SJSA1 (cell line): Measurements from ENCODE around the gene LOXL4. TPM values are rescaled to one million over a fixed set of nuclear protein-coding genes. Genes with fewer than 3 reads are reported as not detected.

Source experiments
- DNase-seq, 2 experiments: peaks; one replicate each; pipeline ENCODE4 v3.0.0-alpha.2; 2015 to 2020; ENCODE audit warnings: low spot score in 2 of 2, low read depth in 1 of 2
- H3K27ac ChIP-seq: fragments of 250-450 bp; sonication (Bioruptor Pico); 2 replicates; pipeline ENCODE4 v1.5.1; 2020; ENCODE audit warnings: mild to moderate bottlenecking, moderate library complexity
- H3K27me3 ChIP-seq: fragments of 250-450 bp; sonication (Bioruptor Pico); replicated peaks from 2 replicates; pipeline ENCODE4 v1.5.1; 2020; ENCODE audit warnings: mild to moderate bottlenecking, moderate library complexity
- H3K36me3 ChIP-seq: fragments of 250-450 bp; sonication (Bioruptor Pico); 2 replicates; pipeline ENCODE4 v1.5.1; 2020; ENCODE audit warnings: mild to moderate bottlenecking
- H3K4me1 ChIP-seq: fragments of 250-450 bp; sonication (Bioruptor Pico); replicated peaks from 2 replicates; pipeline ENCODE4 v1.6.1; 2021; ENCODE audit warnings: mild to moderate bottlenecking
- H3K4me3 ChIP-seq: fragments of 250-450 bp; sonication (Bioruptor Pico); 2 replicates; pipeline ENCODE4 v1.5.1; 2020; ENCODE audit warnings: mild to moderate bottlenecking
- H3K9me3 ChIP-seq: fragments of 250-450 bp; sonication (Bioruptor Pico); replicated peaks from 2 replicates; pipeline ENCODE4 v1.5.1; 2020; ENCODE audit warnings: mild to moderate bottlenecking
- total RNA-seq: library from RNA; depleted of rRNA; stranded (reverse); fragments of >200 nt; shearing (Covaris generic); gene quantifications from 2 replicates; pipeline ENCODE4 v1.2.3, GENCODE V29; 2014

The LOXL4 gene
- total RNA-seq, 1 experiment from 2014 or later = 0.55 TPM

DNA sequence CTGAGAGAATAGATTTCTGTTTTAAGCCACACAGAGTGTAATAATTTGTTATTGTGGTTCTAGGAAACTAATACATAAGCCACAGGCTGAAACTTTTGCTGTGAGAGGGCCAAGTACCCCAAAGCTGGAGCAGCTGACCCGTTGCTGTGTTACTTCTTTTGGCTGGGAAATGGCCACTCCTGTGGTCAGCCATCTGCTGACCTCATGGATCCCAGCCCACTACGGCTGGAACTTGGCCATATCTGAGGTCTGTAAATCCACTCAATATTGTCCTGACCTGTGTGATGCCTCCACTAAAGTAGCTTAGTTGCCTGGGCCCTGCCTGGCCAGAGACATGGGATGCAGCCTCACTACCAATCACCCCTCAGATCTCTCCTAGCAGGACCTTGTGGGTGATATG is 17.4 kb upstream of the LOXL4 start:
- Histone ChIP-seq H3K36me3 (no peaks in the 10 kb centered on the region), H3K9me3 (no peaks in the 10 kb centered on the region; the same call in 1 of the 2 replicates), H3K4me1 (no peaks in the 10 kb centered on the region), H3K27ac (no peak overlapping the region), H3K4me3 (no peak overlapping the region), H3K27me3 (no peaks in the 10 kb centered on the region)
- DNase-seq = no peak

DNA sequence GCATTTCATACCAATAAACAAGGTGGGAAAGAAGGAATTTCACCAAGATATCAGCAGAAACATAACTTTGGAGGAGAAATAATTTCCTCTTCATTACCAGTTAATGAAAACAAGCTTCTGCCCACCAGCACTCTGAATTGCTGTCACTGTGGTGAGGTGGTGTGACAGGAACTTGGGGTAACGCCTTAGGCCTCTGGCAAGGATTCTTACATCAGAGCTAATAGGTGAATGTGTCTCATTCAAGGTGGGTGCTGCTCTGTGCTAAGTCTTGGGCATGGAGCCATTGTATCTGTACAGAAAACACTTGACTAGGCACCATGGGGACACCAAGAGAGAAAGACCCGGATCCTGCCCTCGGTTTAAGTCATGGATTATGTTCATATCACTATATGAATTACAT is 8.3 kb upstream of the LOXL4 start:
- Histone ChIP-seq H3K9me3 (no peaks in the 10 kb centered on the region), H3K4me1 (no peaks in the 10 kb centered on the region), H3K27ac (no peak overlapping the region), H3K4me3 (no peak overlapping the region), H3K36me3 (no peaks in the 10 kb centered on the region), H3K27me3 (0 out of 2 replicates have a peak, but pooled peaks cover 4% of the 10 kb centered on the region)
- DNase-seq = no peak

DNA sequence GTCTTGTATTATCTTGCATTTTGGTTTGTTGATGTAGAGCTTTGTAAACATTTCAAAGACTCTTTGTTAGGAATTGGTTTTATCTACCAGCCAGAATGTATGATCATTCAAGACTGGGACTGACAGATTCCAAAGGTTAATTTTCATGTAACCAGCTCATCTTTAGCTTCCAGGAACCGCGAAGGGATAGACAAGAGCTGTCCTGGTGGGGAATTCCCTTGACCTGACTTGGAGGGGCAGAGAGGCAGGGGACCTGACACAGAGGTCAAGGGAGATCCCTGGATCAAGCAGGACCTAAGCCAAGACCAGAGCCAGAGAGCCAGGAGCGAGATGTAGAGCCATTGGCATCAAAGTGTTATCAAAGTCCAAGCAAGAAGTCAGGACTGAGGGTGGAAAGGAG is 6.6 kb upstream of the LOXL4 start:
- H3K4me3 ChIP-seq = no peak overlapping the region
- H3K27me3 ChIP-seq = no peaks in the 10 kb centered on the region
- H3K9me3 ChIP-seq = no peaks in the 10 kb centered on the region
- peaks cover 8% of the 10 kb centered on the region for H3K4me1 ChIP-seq
- no peak for DNase-seq
- H3K36me3 ChIP-seq = no peaks in the 10 kb centered on the region
- H3K27ac ChIP-seq = no peak overlapping the region

DNA sequence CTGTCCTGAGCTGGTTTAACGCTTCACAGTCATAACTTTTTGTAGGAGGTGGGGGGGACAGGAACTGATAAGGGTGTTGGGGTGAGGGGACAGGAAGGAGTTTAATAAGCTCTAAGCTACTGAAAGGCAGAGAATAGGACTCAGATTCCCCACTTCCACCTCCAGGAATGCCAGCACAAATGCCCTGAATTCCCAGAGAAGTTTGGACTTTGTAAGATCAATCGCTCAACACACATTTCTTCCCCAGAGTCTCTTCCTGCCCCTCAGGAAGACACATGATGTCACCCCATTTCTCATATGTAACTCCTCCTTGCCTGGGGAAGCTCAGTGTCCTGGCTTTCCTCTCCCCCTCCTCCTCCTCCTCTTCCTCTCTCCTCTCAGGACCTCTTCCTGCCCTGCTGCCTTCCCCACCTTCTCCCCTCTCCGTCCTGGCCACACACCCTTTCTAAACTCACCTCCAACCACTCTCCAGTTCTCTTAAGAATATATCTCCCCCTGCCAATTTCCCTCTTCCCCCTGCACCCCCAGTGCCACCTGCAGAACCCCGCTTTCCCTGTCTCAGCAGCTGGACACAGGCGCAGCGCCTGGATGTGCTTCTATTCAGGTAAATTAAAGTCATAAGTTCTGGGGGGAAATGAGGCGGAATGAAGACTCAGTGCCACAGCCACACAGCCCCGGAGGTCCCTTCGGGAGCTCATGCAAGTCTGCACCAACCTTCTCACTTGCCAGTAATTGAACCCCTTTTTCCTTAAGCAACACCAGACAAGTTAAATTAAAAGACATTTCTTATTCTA is 5.3 kb upstream of the LOXL4 start:
- no peak for DNase-seq

DNA sequence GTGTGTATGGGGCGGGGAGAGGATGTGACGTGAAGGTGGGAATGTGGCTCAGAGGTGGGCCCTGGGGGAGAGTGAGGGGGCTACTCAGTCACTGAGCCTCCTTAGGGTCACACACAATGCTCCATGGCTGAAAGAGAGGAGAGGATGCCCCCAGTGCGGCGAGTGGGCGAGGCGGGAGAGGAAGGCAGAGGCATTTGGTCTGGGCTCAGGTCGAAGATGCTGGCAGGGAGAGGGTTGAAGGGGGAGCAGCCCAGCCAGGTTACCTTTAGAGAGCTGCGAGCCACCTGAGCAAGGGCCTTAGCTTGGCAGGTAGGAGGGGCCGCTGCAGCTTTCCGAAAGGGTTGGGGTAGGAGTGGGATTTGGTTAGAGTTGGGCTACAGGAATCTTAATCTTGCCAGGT is 4.7 kb upstream of the LOXL4 start:
- Histone ChIP-seq H3K36me3 (no peaks in the 10 kb centered on the region), H3K4me1 (peaks cover 23% of the 10 kb centered on the region), H3K27me3 (no peaks in the 10 kb centered on the region), H3K4me3 (no peak overlapping the region), H3K9me3 (no peaks in the 10 kb centered on the region), H3K27ac (no peak overlapping the region)
- DNase-seq = no peak

More for the DNA sequence above, 5.3 kb upstream of the LOXL4 start:
- no peaks in the 10 kb centered on the region for H3K36me3 ChIP-seq
- H3K27me3 ChIP-seq = no peaks in the 10 kb centered on the region
- no peak overlapping the region for H3K27ac ChIP-seq
- no peak overlapping the region for H3K4me3 ChIP-seq
- H3K9me3 ChIP-seq = no peaks in the 10 kb centered on the region
- H3K4me1 ChIP-seq = peaks cover 20% of the 10 kb centered on the region

DNA sequence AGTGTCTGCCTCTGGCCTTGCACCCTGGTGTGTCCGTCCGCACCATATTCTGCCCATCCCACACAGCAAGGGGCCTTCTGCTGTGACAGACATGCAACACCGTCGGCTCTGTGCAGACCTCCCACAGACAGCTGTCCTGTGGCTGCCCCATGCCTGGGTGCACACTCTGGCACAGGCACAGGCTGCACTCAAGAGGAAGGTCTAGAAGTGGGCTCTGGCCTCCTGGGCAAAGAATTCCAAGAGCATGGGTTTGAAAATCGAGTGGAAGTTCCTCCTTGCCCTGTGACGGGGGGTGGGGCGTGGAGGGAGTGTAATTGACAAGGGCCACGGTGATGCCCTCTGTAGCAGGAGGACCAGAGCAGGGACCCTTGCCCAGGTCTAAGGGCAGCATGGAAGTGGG is 4.3 kb upstream of the LOXL4 start:
- Histone ChIP-seq H3K4me1 (peaks cover 23% of the 10 kb centered on the region), H3K27ac (no peak overlapping the region), H3K27me3 (no peaks in the 10 kb centered on the region), H3K9me3 (no peaks in the 10 kb centered on the region), H3K36me3 (no peaks in the 10 kb centered on the region), H3K4me3 (no peak overlapping the region)
- DNase-seq = no peak

DNA sequence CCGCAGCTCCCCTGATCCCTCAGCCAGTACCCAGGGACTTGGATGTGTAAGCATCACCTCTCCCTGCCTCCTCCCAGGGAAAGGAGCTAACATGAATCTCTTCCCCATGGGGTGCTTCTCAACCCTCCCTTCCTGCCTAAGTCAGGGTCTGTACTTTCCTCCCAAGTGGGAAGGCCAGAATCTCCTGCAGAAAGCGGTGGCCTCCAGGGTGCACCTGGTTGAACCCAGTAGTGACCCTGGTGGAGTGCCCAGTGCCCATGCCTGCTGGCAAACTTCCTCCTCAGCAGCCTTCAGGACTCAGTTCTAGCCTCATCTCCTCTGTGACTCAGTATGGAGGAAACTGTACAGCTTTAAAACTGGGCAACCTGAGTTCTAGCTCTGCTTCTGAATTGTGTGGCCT is 2.8 kb upstream of the LOXL4 start:
- Histone ChIP-seq H3K27ac (no peak overlapping the region), H3K27me3 (no peaks in the 10 kb centered on the region), H3K9me3 (no peaks in the 10 kb centered on the region), H3K4me1 (peaks cover 23% of the 10 kb centered on the region), H3K36me3 (no peaks in the 10 kb centered on the region), H3K4me3 (no peak overlapping the region)
- no peak for DNase-seq

DNA sequence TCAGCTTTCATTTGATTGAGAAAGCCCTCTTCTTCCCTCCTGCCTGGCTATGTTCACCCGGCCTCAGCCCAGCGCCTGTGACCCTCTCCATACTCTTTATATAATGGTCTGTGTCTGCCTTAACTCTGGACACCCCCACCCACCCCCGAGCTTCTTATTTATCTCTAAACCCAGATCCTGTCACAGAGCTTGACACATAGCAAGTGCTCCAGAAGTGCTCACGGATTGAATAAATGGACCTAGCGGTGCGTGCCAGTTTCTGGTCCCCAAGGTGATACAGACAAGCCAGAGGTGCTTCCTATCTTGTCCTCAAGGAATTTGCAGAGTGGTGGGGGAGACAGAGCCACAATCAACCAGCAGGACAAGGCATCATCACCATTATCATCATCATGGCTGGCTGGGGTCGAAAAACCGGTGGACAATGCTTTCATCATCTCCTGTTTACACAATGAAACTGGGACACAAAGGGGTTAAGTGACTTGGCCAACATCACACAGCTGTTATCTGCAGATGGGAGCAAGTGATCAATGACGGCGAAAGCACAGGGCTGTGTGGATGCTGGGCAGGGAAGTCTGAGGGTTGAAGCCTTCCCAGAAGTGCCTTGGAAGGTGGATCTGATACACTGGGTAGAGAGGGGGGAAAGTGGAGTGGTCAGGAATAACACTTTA is 2.2 kb upstream of the LOXL4 start:
- DNase-seq = no peak
- H3K4me1 ChIP-seq = peaks cover 23% of the 10 kb centered on the region
- H3K36me3 ChIP-seq = no peaks in the 10 kb centered on the region
- H3K4me3 ChIP-seq = no peak overlapping the region
- H3K9me3 ChIP-seq = no peaks in the 10 kb centered on the region
- H3K27ac ChIP-seq = peak overlapping the region; percentile 67
- no peaks in the 10 kb centered on the region for H3K27me3 ChIP-seq

DNA sequence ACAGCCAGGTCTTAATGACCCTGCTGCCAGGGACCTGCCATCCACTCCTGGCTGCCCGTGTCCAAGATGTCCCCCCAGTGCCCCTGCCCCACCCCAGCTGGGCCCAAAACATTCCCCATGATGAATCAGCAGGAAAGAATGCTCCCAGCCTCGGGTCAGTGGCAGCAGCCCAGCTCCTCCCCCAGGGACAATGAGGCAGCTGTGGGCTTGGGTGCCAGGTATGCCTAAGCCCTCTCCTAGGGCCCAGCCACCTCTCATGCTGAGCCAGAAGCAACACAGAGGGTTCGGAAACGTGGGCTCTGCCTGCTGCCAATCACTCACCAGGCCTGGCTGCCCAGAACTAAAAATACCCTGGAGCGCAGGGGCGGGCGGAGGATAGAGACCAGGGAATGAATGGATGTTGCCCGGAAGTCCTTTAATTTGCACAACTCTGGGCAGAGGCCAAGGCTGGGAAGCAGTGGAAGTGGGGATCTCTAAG is 1.5 kb upstream of the LOXL4 start:
- no peak overlapping the region for H3K4me3 ChIP-seq
- H3K27ac ChIP-seq = peak overlapping the region; percentile 67

DNA sequence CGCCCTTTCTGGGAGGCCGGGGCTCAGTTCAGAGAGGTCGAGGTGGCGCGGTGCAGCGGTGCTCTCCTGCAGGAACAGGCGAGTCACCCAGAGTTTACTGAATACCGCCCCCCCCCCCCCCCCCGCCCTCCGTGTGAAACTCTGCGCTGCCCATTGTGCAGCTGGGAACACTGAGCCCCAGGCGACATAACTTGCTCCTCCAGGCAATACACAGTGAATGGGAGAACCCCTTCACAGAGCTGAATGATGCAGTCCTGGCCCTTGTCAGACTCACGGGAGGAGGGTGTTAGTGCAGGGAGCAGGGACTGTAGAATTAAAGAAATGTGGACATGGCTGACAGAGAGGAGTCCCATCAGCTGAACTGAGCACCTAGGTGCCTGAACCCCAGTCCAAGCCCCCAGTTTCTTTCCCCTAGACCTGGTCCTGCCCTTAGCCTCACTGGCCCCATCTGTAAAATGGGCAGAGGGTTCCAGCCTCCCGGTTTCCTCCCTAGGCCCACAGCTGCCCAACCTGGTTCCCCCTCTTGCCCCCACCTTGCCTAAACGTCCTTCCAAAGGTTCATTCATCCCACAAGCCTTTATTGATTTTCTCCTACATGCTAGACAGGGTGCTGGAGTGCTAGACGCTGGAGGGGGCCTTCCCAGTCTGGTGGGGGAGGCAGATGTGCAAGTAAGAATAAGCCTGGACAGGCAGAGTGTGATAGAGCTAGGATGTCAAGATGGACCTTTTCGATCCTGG is 869 bp upstream of the LOXL4 start:
- peak overlapping the region; percentile 25 for H3K4me3 ChIP-seq
- H3K9me3 ChIP-seq = no peaks in the 10 kb centered on the region
- peak overlapping the region; percentile 67 for H3K27ac ChIP-seq
- H3K27me3 ChIP-seq = no peaks in the 10 kb centered on the region
- DNase-seq = peak in 1 of 2 experiments; percentile 19
- H3K36me3 ChIP-seq = no peaks in the 10 kb centered on the region
- peaks cover 23% of the 10 kb centered on the region for H3K4me1 ChIP-seq

More for the DNA sequence above, 1.5 kb upstream of the LOXL4 start:
- peak; percentile 85 to 92 for DNase-seq
- Histone ChIP-seq H3K9me3 (no peaks in the 10 kb centered on the region), H3K27me3 (no peaks in the 10 kb centered on the region), H3K36me3 (no peaks in the 10 kb centered on the region), H3K4me1 (peaks cover 23% of the 10 kb centered on the region)

DNA sequence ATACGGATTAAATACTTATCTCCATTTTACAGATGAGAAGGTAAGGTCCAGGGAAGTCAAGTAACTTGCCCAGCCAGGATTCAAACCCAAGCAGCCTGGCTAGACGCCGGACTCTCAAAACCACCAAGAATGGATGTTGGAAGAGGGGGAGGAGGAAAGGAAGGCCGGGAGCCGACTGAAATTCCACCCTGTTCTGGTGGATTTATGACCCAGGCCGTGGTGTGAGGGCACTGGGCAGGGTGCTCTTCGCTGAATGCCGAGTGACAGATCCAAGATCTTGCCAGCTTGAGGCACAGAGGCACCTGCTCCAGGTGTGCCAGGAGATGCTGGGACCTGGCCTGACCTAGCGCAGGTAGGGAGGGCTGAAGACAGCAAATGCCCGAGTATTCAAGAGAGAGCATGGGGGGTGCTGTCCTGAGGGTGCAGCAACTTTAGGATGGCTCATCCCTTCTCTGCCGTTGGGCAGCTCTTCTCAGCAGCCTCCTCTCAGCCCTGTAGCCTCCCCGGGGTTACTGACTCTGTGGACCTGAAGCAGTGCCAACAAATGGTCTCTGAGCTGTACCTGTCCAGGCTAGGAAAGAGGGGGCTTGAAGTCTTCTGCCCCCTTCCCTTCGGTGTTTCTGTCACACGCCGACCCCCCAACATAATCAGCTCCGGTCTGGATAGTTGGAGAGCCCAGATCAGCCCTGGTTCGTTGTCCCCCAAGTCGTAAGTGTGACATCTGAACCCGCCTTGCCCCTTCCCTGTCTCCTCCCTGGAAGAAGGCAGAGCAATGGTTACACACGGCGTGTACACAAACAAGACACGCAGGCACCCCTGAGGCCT is 713 bp downstream of the LOXL4 start:
- H3K36me3 ChIP-seq = no peaks in the 10 kb centered on the region
- DNase-seq = no peak
- no peaks in the 10 kb centered on the region for H3K27me3 ChIP-seq
- H3K27ac ChIP-seq = no peak overlapping the region
- no peak overlapping the region for H3K4me3 ChIP-seq
- H3K4me1 ChIP-seq = peaks cover 23% of the 10 kb centered on the region
- H3K9me3 ChIP-seq = no peaks in the 10 kb centered on the region

DNA sequence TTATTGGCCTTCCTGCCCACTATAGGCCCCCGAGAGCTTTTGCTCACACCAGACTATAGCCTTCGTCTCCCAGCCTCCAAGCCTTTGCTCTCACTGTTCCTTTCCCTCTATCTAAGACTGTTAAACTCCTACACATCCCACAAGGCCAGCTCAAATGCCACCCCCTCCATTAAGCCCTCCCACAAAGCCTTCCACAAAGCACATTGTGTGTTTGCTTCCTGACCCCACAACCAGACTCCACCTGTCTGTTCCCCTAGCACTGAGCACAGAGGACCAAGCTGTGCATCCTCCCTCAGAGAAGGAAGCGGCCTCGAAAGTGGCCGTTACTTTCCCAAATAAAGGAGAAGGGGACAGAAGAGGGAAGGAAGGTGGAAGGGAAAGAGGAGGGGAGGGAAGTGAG is 1.3 kb downstream of the LOXL4 start:
- Histone ChIP-seq H3K4me3 (no peak overlapping the region), H3K36me3 (no peaks in the 10 kb centered on the region), H3K9me3 (no peaks in the 10 kb centered on the region), H3K4me1 (peaks cover 23% of the 10 kb centered on the region), H3K27ac (no peak overlapping the region), H3K27me3 (no peaks in the 10 kb centered on the region)
- no peak for DNase-seq
